ACHN (cell line): ENCODE data around the gene SLC2A10.
A peak's percentile ranks its signal among the peaks of the same experiment; 100 is the strongest.

Source experiments
- DNase-seq: peaks from one replicate; pipeline ENCODE4 v3.0.0-alpha.2; 2015
- in situ Hi-C: cut with HindIII; loops from 2 replicates; pipeline ENCODE4 v1.10.0; 2017; ENCODE audit warnings: low sequenced_read_pairs, low pct_ligation_motif_present, low pct_unique_long_range_greater_than_20kb

SLC2A10 gene

GRCh38 chr20:46755483-46756413, 46.3 kb downstream of the SLC2A10 start:
- no peak for DNase-seq
- in situ Hi-C loops, result loop anchor here (25.0 kb wide), 1 partner anchor 382 kb away; no protein-coding TSS in a partner anchor

- in situ Hi-C loops, result loop anchor here (25.0 kb wide), 1 partner anchor 381 kb away; no protein-coding TSS in a partner anchor
Observed at GRCh38 chr20:46756419-46756818, 47.0 kb downstream of the SLC2A10 start.

DNA sequence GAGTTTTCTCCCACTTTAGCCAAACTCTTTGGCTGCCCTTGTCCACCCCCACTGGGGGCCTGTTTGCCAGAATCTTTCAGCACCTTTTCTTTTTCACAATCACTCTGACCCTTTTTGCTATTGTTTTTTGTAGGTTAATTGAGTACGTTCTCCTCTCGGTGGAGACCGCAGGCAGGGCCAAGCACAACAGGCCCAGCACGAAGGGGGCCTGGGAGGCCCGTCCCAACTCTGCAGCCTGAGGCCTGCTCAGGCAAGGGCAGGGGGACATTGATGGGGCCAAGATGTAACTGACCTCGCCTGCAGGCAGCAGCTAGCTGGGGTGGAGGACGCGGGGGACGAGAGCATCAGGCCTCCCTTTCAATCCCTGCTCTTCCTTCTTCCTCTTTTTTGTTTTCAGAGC, 47.7 kb downstream of the SLC2A10 start:
- DNase-seq, result no peak
- in situ Hi-C loops, result loop anchor here (25.0 kb wide), 1 partner anchor 380 kb away; no protein-coding TSS in a partner anchor

More at GRCh38 chr20:46756419-46756818, 47.0 kb downstream of the SLC2A10 start:
- DNase-seq, result no peak

DNA sequence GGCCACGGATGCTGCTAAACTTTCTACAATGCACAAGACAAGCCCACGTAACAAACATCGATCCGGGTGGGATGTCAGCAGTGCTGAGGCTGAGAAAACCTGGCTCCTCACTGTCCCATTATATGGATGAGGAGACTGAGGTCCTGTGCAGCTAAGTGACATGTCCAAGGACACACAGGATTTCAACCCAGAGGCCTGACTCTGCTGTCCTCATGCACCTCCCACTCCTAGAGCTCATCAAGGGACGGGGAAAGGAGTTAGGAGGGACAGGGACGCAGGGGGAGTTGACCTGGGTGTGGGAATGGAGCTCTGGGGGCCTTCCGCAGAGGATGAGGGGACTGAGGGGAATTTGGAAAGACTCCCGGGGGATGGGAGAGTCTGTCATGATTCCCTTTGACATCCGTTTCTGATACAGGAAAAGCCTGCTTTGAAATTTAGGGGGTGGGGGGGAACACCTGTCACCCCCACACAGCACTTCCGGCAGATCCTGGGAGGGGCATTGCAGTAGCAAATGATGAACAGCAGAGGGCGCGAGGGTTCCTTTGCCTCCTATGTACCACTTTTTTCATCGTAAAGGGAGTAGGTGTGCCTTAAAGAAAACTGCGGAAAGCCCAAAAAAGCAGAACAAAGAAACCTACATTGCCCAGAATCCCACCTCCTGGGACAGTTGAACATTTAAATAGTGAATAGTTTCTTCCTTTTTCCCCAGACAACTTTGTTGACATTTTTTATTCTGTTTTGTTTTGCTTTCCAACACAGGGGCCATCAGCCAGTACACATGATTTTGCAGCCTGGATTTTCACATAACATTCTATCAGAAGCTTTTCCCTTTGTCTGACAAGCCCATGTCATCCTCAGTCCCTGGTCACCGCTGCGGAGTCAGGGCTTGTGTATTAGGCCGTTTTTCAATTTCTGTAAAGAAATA, 48.6 kb downstream of the SLC2A10 start:
- peak; percentile 51 for DNase-seq
- in situ Hi-C loops, result loop anchor here (25.0 kb wide), 1 partner anchor 379 kb away; no protein-coding TSS in a partner anchor

DNA sequence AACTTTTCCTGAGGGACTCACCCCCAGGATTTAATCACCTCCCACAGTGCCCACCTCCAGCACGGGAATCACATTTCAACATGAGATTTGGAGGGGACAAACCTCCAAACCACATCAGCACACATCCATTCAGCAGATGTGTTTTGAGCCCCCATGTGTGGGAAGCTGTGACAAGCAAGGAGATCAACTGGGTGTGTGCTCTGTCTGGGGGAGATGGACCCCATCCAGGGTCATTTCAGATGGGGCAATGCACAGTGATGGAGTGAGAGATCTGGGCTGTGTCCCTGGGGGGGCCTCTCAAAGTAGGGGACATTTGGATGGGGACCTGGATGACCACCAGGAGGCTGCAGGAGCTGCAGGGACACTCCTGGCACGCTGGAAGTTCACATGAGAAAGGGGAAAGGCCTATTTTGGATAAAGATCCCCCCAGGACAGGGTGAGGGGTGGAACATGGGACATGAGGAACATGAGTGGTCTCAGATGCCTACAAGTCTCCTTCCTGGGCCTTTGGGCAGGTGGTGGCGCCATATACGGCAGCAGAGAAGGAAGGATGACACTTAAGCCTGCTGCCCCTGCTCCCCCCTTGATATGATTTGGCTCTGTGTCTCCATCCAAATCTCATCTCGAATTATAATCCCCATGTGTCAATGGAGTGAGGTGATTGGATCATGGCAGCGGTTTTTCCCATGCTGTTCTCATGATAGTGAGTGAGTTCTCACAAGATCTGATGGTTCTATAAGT, 49.6 kb downstream of the SLC2A10 start:
- in situ Hi-C loops, result loop anchor here (25.0 kb wide), 1 partner anchor 378 kb away; no protein-coding TSS in a partner anchor
- DNase-seq, result no peak

DNA sequence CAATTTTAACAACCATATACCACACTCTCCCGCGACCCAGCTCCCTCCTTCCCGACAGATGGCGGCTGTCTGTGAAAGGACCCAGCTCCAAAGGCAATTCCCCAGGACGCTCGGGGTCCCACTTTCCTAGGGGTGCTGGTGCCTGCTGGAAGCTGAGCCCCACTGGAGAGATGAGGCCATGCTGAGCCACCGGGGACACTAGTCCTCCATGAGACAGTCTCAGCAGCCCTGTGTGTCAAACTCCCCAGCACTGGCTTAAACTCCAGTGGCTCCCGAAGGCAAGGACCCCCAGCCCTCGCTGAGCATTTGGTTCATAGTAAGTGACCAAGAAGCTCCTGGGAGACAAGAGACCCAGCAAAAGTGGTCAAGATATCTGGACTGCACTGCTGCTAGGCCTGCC, 52.1 kb downstream of the SLC2A10 start:
- in situ Hi-C loops, result loop anchor here (25.0 kb wide), 1 partner anchor 376 kb away; no protein-coding TSS in a partner anchor
- no peak for DNase-seq

DNA sequence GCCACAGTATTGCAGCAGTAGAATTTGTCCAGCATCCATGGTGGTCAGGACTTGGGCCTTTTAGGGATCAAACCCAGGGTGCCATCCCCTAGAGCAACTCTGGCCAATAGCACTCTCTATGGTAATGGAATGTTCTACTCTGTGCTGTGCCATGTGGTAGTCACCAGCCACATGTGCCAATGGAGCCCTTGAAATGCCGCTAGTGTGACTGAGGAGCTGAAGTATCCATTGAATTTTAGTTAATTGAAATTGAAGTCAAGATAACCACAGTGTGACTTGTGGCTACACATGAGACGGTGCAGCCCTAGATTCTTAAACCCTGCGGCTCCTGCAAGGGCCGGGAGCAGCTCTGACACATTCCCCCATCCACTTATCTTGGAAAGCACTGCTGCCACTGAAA, 54.6 kb downstream of the SLC2A10 start:
- in situ Hi-C loops, result loop anchor here (25.0 kb wide), 1 partner anchor 373 kb away; no protein-coding TSS in a partner anchor
- DNase-seq, result no peak

DNA sequence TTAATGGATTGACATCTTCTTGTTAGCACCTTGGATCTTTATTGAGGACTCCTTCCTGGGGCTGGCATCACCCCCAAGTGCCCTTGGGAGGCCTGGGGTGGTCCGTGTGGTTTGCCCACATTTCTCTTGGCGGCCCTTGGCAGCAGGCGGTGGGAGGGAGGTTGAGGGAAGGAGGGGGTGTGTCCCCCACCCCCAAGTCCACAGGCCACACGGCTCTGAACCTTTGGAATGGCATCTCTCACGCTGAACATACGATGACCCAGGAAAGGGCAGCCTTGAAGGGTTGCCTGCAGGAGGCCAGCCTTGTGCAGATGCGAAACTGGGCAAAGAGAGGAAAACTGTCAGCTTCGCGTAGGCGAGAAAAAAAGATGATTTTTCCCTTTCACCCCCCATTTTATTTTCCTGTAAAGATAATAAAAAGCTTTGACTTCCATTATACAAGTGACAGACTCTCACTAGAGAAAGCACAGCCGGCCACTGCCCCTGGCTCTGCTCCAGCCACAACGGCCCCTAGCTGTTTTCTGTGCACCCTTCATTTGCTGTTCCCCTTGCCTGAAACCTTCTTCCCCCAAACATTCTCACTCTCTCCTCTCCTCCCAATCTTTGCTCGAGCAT, 56.2 kb downstream of the SLC2A10 start:
- in situ Hi-C loops, result loop anchor here (25.0 kb wide), 1 partner anchor 372 kb away; no protein-coding TSS in a partner anchor
- DNase-seq, result no peak

GRCh38 chr20:46767127-46767761, 57.8 kb downstream of the SLC2A10 start:
- peak; percentile 38 for DNase-seq
- in situ Hi-C loops, result loop anchor here (25.0 kb wide), 1 partner anchor 370 kb away; no protein-coding TSS in a partner anchor

GRCh38 chr20:46770330-46771194, 61.1 kb downstream of the SLC2A10 start:
- in situ Hi-C loops, result loop anchor here (25.0 kb wide), 1 partner anchor 367 kb away; no protein-coding TSS in a partner anchor
- no peak for DNase-seq

DNA sequence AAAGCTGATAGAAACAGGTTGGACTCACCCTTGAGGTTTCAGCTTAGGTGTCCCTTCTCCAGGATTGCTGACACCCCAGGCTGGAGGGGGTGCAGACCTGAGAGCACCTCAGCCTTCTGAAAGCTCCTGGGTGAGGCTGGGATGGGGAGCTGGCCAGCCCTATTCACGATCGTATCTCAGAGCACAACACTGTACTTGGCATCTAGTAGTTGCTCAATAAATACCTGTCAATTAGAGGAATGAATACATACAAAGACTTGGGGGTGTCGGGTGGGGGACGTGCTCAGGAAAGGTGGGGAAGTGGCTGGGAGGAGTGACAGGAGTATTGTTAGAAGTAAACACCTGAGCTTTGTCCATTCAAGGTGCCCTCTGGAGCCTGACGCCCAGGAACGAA, 61.7 kb downstream of the SLC2A10 start:
- no peak for DNase-seq
- in situ Hi-C loops, result loop anchor here (25.0 kb wide), 1 partner anchor 366 kb away; no protein-coding TSS in a partner anchor

- no peak for DNase-seq
- in situ Hi-C loops, result loop anchor here (25.0 kb wide), 1 partner anchor 364 kb away; no protein-coding TSS in a partner anchor
Observed at GRCh38 chr20:46772901-46773300, 63.5 kb downstream of the SLC2A10 start.

DNA sequence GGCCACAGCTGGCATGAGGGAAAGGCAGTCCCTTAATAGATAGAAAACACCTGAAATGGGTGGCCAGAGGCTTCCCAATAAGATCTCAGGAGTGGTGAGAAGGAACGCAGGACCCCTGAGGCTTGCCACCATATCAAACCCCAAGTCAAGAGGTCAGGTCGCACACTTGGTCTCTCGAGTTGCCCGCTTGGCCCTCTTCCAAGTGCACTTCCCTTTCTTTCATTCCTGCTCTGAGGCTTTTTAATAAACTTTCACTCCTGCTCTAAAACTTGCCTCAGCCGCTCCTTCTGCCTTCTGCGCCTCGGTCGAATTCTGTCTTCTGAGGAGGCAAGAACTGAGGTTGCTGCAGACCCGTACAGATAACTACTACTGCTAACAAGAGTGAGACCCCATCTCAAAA, 64.2 kb downstream of the SLC2A10 start:
- no peak for DNase-seq
- in situ Hi-C loops, result loop anchor here (25.0 kb wide), 1 partner anchor 364 kb away; no protein-coding TSS in a partner anchor

DNA sequence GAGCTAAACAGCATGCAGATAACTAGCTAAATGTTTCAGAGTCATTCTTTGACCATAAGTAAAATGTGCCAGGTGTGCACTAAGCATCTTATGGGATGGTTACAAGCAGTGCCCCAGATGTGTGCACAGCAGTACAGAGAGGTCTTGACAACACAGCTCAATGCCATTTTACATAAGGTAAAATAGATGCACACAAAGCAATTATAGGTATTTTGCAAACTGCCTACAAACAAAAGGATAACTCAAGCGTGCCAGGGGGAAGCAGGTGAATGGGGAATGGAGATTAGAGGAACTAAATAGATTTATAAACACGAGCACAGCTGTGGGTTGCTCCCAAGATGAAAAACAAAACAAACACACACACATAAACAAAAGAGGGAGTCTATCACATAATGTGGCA, 64.8 kb downstream of the SLC2A10 start:
- in situ Hi-C loops, result loop anchor here (25.0 kb wide), 1 partner anchor 363 kb away; no protein-coding TSS in a partner anchor
- DNase-seq, result no peak

- in situ Hi-C loops, result loop anchor here (25.0 kb wide), 1 partner anchor 362 kb away; no protein-coding TSS in a partner anchor
- no peak for DNase-seq
Observed at GRCh38 chr20:46774943-46775560, 65.6 kb downstream of the SLC2A10 start.
